ENCODE results near the gene SHOC1. TPM values are rescaled to one million over a fixed set of nuclear protein-coding genes. Genes with fewer than 3 reads are reported as not detected.
"Not testable (repeated sequence)": the region's sequence is repeated elsewhere in the genome, so short reads cannot be mapped to it uniquely, and the experiment has no call there.

The SHOC1 gene
- total RNA-seq, 2 donors from 2014 or later = 13.6 TPM; not detected in 1

- H3K36me3 ChIP-seq = no peaks in the 10 kb centered on the region
- H3K4me3 ChIP-seq = no peak overlapping the region
- no peak for DNase-seq (ENCODE audit: low spot score)
- no peaks in the 10 kb centered on the region for H3K9me3 ChIP-seq
- TF ChIP-seq CTCF (IDR thresholded peaks at IDR 0.05) (no peak), POLR2A (IDR thresholded peaks at IDR 0.05) (no peak), POLR2AphosphoS5 (IDR thresholded peaks at IDR 0.05) (no peak)
- no peaks in the 10 kb centered on the region for H3K4me1 ChIP-seq (replicated peaks)
- H3K27ac ChIP-seq = no peak overlapping the region
- intact Hi-C loops (cut with DNase I) = no loop called here
- 100% methylated on average over 1 of the region's 1 CpG for WGBS
- no peaks in the 10 kb centered on the region for H3K27me3 ChIP-seq (replicated peaks; ENCODE audit: insufficient read depth)
These were observed 5.3 kb upstream of the SHOC1 start for GRCh38 chr9:111799915-111800526.

DNA sequence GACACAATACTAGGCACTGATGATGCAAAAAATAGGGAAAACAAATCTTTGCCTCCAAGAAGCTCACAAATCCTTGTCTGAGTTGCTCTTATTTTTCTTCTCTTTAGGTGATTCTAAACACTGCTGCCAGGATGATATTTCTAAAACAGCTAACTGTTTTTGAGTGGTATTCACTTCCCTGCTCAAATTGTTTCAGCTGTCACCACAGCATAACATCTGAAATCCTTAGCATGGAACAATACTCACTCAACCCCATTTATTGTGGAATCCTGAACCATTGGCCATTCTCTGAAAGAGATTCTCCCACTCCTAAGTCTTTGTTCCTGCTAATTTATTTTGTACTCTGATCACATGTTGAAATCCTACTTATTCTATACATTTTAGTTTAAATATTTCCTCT lies 4.8 kb upstream of the SHOC1 start:
- Histone ChIP-seq H3K4me1 (replicated peaks) (no peaks in the 10 kb centered on the region), H3K27ac (no peak overlapping the region), H3K36me3 (no peaks in the 10 kb centered on the region), H3K27me3 (replicated peaks; ENCODE audit: insufficient read depth) (no peaks in the 10 kb centered on the region), H3K4me3 (no peak overlapping the region), H3K9me3 (no peaks in the 10 kb centered on the region)
- DNase-seq (ENCODE audit: low spot score) = no peak
- intact Hi-C loops (cut with DNase I) = no loop called here
- TF ChIP-seq CTCF (IDR thresholded peaks at IDR 0.05) = no peak
- TF ChIP-seq POLR2A (IDR thresholded peaks at IDR 0.05) = no peak

DNA sequence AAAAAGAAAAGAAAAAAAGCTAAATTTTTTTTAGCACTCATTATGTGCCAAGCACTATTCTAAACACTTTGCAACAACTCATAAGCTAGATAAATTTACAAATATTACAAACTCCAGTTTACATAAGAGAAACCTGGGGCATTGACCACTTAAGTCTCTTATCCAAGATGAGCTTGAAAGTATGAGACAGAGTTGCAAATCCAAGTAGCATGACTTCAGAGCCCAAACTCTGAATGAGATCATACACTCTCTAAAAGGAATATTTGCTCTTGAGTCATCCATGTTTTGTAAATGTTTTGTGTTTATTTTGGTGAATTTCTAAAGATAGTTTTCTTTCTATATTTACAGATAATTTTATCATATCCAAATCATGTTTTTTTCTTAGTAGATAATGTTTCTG lies 4.0 kb upstream of the SHOC1 start:
- H3K4me3 ChIP-seq = no peak overlapping the region
- no peaks in the 10 kb centered on the region for H3K27me3 ChIP-seq (replicated peaks; ENCODE audit: insufficient read depth)
- intact Hi-C loops (cut with DNase I) = no loop called here

GRCh38 chr9:111795557-111795839 lies 761 bp upstream of the SHOC1 start:
- DNase-seq (ENCODE audit: low spot score) = no peak
- TF ChIP-seq POLR2A (IDR thresholded peaks at IDR 0.05) (no peak), POLR2AphosphoS5 (IDR thresholded peaks at IDR 0.05) (no peak), CTCF (IDR thresholded peaks at IDR 0.05) (no peak)
- Histone ChIP-seq H3K36me3 (no peaks in the 10 kb centered on the region), H3K27ac (no peak overlapping the region), H3K4me3 (no peak overlapping the region), H3K27me3 (replicated peaks; ENCODE audit: insufficient read depth) (no peaks in the 10 kb centered on the region), H3K9me3 (no peaks in the 10 kb centered on the region), H3K4me1 (replicated peaks) (no peaks in the 10 kb centered on the region)
- intact Hi-C loops (cut with DNase I) = no loop called here
- WGBS = 61% methylated on average over 2 of the region's 2 CpGs

More for the DNA sequence above, 4.0 kb upstream of the SHOC1 start:
- Histone ChIP-seq H3K27ac (no peak overlapping the region), H3K9me3 (no peaks in the 10 kb centered on the region), H3K4me1 (replicated peaks) (no peaks in the 10 kb centered on the region), H3K36me3 (no peaks in the 10 kb centered on the region)
- DNase-seq (ENCODE audit: low spot score) = no peak
- TF ChIP-seq POLR2A (IDR thresholded peaks at IDR 0.05) = no peak
- TF ChIP-seq CTCF (IDR thresholded peaks at IDR 0.05) = no peak
- TF ChIP-seq POLR2AphosphoS5 (IDR thresholded peaks at IDR 0.05) = no peak

GRCh38 chr9:111791821-111792220 lies 2.9 kb downstream of the SHOC1 start:
- H3K4me1 ChIP-seq (replicated peaks); intact Hi-C loops (cut with DNase I); H3K9me3 ChIP-seq; H3K36me3 ChIP-seq; H3K4me3 ChIP-seq; H3K27ac ChIP-seq; H3K27me3 ChIP-seq (replicated peaks; ENCODE audit: insufficient read depth); DNase-seq (ENCODE audit: low spot score): not testable (repeated sequence)
- WGBS = 92% methylated on average over 1 of the region's 1 CpG
